Natural killer cell (primary cell): ENCODE measurements around the gene CAV3. TPM values are rescaled to one million over a fixed set of nuclear protein-coding genes. Genes with fewer than 3 reads are reported as not detected.

Source experiments
- ATAC-seq, 3 donors: fragments of 150-1000 bp in 2 of 3; fragments of 200-7000 bp in 1 of 3; cut with Tn5 transposase; 1 replicate in 1 of 3; 2 replicates in 2 of 3; pipeline ENCODE4 v1.10.0; 2021; ENCODE audit warnings: mild to moderate bottlenecking in 2 of 3, moderate library complexity in 2 of 3
- DNase-seq, 2 donors: peaks; one replicate each; pipeline versions ENCODE4 v3.0.0 to v3.0.0-alpha.2; 2013 to 2021; ENCODE audit warnings: mixed read lengths in 1 of 2
- H3K27ac ChIP-seq: one replicate; pipeline ENCODE4 v1.5.1; 2013; ENCODE audit warnings: mild to moderate bottlenecking, low read length
- H3K27me3 ChIP-seq: one replicate; pipeline ENCODE4 v1.6.1; 2013; ENCODE audit warnings: low read length; ENCODE audit not compliant: control insufficient read depth, insufficient read depth
- H3K36me3 ChIP-seq: one replicate; pipeline ENCODE4 v1.6.1; 2013; ENCODE audit warnings: low read length; ENCODE audit not compliant: control insufficient read depth, insufficient read depth
- H3K4me1 ChIP-seq: one replicate; pipeline ENCODE4 v1.6.1; 2013; ENCODE audit warnings: low read length; ENCODE audit not compliant: control insufficient read depth, insufficient read depth
- H3K4me3 ChIP-seq: one replicate; pipeline ENCODE4 v1.5.1; 2013; ENCODE audit warnings: low read length
- H3K9me3 ChIP-seq: one replicate; pipeline ENCODE4 v1.6.1; 2013; ENCODE audit warnings: low read length; ENCODE audit not compliant: control insufficient read depth, insufficient read depth
- H3K27ac Mint-ChIP-seq, 2 donors: one replicate each; pipeline ENCODE4 v1.8.0; 2022; ENCODE audit warnings: mild to moderate bottlenecking in 2 of 2, mixed read lengths in 2 of 2, moderate library complexity in 1 of 2
- H3K27me3 Mint-ChIP-seq, 2 donors: one replicate each; pipeline ENCODE4 v1.8.0; 2022; ENCODE audit warnings: low read depth in 2 of 2, mixed read lengths in 2 of 2
- H3K36me3 Mint-ChIP-seq: one replicate; pipeline ENCODE4 v1.8.0; 2022; ENCODE audit warnings: mixed read lengths
- H3K4me1 Mint-ChIP-seq, 2 donors: one replicate each; pipeline ENCODE4 v1.8.0; 2022; ENCODE audit warnings: mixed read lengths in 2 of 2
- H3K4me3 Mint-ChIP-seq: one replicate; pipeline ENCODE4 v1.8.0; 2022; ENCODE audit warnings: mild to moderate bottlenecking, moderate library complexity, mixed read lengths
- H3K9me3 Mint-ChIP-seq, 2 donors: one replicate each; pipeline ENCODE4 v1.8.0; 2022; ENCODE audit warnings: mixed read lengths in 2 of 2
- CTCF ChIP-seq: fragments of 200-600 bp; IDR thresholded peaks from one replicate; pipeline ENCODE4 v1.8.0; 2022; ENCODE audit warnings: antibody characterized with exemption
- WGBS: methylation state at CpG from one replicate; pipeline ENCODE4 v1.1.7; 2013; ENCODE audit warnings: missing lambda C conversion rate; ENCODE audit not compliant: insufficient coverage; 5-methylcytosine and 5-hydroxymethylcytosine counted together
- intact Hi-C: fragments of 100-400 bp; cut with micrococcal nuclease; formaldehyde crosslinking; loops from one replicate; pipeline ENCODE4 v1.14.2; 2022
- total RNA-seq, 4 donors: library from RNA; stranded (reverse); fragments of 120-200 nt in 1 of 4; gene quantifications; one replicate each; pipeline versions ENCODE4 v1.2.3 to v1.2.4, GENCODE V29; 2013 to 2022

CAV3 gene
- total RNA-seq, 3 donors from 2014 or later (not counting 1 experiment from before 2014, with no cell fraction given) = not detected

DNA sequence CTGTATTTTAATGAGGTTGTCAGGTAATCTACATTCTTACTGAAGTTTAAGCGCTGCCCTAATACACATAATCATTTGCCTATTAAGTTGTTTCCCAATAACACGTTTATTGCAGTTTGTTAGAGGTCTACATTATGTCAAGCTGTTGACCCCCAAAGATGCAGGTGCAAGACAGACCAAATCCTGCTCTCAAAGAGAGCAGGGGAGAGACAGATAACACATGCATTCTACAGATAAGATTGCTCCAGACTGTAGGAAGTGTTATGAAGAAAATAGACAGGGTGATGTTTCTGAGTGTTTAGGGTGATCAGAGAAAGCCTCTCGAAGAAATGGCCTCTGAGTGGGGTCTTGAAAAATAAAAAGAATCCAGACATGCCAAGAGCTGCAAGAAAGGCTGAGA lies 60.6 kb downstream of the CAV3 start:
- Histone ChIP-seq H3K27me3 (peaks cover 2% of the 10 kb centered on the region), H3K36me3 (no peaks in the 10 kb centered on the region), H3K4me1 (no peaks in the 10 kb centered on the region), H3K4me3 (no peak overlapping the region), H3K9me3 (no peaks in the 10 kb centered on the region), H3K27ac (no peak overlapping the region)
- DNase-seq = no peak
- 95% methylated on average over 3 of the region's 3 CpGs for WGBS
- peaks cover 5% of the 10 kb centered on the region in 2 donors for H3K9me3 Mint-ChIP-seq
- TF ChIP-seq CTCF = no peak
- H3K27ac Mint-ChIP-seq = no peak overlapping the region
- H3K36me3 Mint-ChIP-seq = peaks cover 7% of the 10 kb centered on the region
- no peaks in the 10 kb centered on the region for H3K27me3 Mint-ChIP-seq
- no peak for ATAC-seq
- H3K4me1 Mint-ChIP-seq = no peaks in the 10 kb centered on the region
- intact Hi-C loops = no loop called here
- no peak overlapping the region for H3K4me3 Mint-ChIP-seq

Other genes with a start within 250 kb of the CAV3 start
- not detected for gene LMCD1, start 232.0 kb upstream of the CAV3 start, total RNA-seq
- not detected for gene SSUH2, start 89.0 kb upstream of the CAV3 start, total RNA-seq
- gene OXTR, start 35.8 kb downstream of the CAV3 start, total RNA-seq = under 1 TPM; 0.14 to 0.33 (median 0.16) TPM
- gene RAD18, start 229.7 kb downstream of the CAV3 start, total RNA-seq = 10 to 100 TPM; 19.8 to 23.3 (median 22.5) TPM